ENCODE measurements around the gene CHST1. TPM values are rescaled to one million over a fixed set of nuclear protein-coding genes. Genes with fewer than 3 reads are reported as not detected.

Gene CHST1
- total RNA-seq, 2 experiments from 2014 or later = not detected

- DNase-seq (ENCODE audit: low spot score) = no peak
- Histone ChIP-seq H3K4me3 (ENCODE audit: low read depth, low read length, poor library complexity, severe bottlenecking) (no peak overlapping the region), H3K9me3 (ENCODE audit: low read length) (no peaks in the 10 kb centered on the region), H3K27ac (ENCODE audit: low read depth, low read length, poor library complexity, severe bottlenecking) (no peak overlapping the region), H2AFZ (ENCODE audit: low read length) (no peak overlapping the region), H3K79me2 (ENCODE audit: insufficient read depth, low read depth, low read length) (no peaks in the 10 kb centered on the region), H3K36me3 (ENCODE audit: insufficient read depth, low read length) (no peaks in the 10 kb centered on the region), H4K20me1 (ENCODE audit: insufficient read depth, low read length) (no peaks in the 10 kb centered on the region), H3K9me2 (ENCODE audit: insufficient read depth, low read length) (no peaks in the 10 kb centered on the region), H3K4me2 (ENCODE audit: low read length) (no peak overlapping the region), H3K4me1 (ENCODE audit: insufficient read depth, low read length, poor library complexity, severe bottlenecking) (no peaks in the 10 kb centered on the region)
- CTCF ChIA-PET (ENCODE audit: unreplicated experiment) = no interaction called here
- TF ChIP-seq, protein P1, sequence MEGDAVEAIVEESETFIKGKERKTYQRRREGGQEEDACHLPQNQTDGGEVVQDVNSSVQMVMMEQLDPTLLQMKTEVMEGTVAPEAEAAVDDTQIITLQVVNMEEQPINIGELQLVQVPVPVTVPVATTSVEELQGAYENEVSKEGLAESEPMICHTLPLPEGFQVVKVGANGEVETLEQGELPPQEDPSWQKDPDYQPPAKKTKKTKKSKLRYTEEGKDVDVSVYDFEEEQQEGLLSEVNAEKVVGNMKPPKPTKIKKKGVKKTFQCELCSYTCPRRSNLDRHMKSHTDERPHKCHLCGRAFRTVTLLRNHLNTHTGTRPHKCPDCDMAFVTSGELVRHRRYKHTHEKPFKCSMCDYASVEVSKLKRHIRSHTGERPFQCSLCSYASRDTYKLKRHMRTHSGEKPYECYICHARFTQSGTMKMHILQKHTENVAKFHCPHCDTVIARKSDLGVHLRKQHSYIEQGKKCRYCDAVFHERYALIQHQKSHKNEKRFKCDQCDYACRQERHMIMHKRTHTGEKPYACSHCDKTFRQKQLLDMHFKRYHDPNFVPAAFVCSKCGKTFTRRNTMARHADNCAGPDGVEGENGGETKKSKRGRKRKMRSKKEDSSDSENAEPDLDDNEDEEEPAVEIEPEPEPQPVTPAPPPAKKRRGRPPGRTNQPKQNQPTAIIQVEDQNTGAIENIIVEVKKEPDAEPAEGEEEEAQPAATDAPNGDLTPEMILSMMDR (conservative IDR thresholded peaks at IDR 0.05; ENCODE audit: low read length) = no peak
- TF ChIP-seq EZH2phosphoT487 (IDR thresholded peaks at IDR 0.05; ENCODE audit: borderline replicate concordance, low read depth, low read length) = no peak
- no TSS peak for BruUV-seq (replicated peaks)
- POLR2A ChIA-PET = no interaction called here
- intact Hi-C loops (cut with micrococcal nuclease; ENCODE audit: unreplicated experiment) = no loop called here
Measured at GRCh38 chr11:45609902-45610301, 55.5 kb downstream of the CHST1 start.

- H3K79me2 ChIP-seq (ENCODE audit: insufficient read depth, low read depth, low read length) = no peaks in the 10 kb centered on the region
- H3K4me3 ChIP-seq (ENCODE audit: low read depth, low read length, poor library complexity, severe bottlenecking) = no peak overlapping the region
- H3K9me3 ChIP-seq (ENCODE audit: low read length) = no peaks in the 10 kb centered on the region
Measured at GRCh38 chr11:45609337-45609736, 56.1 kb downstream of the CHST1 start.

GRCh38 chr11:45607995-45608394 lies 57.4 kb downstream of the CHST1 start:
- no peak for TF ChIP-seq EZH2phosphoT487 (IDR thresholded peaks at IDR 0.05; ENCODE audit: borderline replicate concordance, low read depth, low read length)
- TF ChIP-seq, protein P1 (conservative IDR thresholded peaks at IDR 0.05; ENCODE audit: low read length) = no peak
- no TSS peak for BruUV-seq (replicated peaks)
- Histone ChIP-seq H3K9me3 (ENCODE audit: low read length) (no peaks in the 10 kb centered on the region), H3K79me2 (ENCODE audit: insufficient read depth, low read depth, low read length) (no peaks in the 10 kb centered on the region), H4K20me1 (ENCODE audit: insufficient read depth, low read length) (no peaks in the 10 kb centered on the region), H3K27ac (ENCODE audit: low read depth, low read length, poor library complexity, severe bottlenecking) (no peak overlapping the region), H3K4me2 (ENCODE audit: low read length) (no peak overlapping the region), H3K4me3 (ENCODE audit: low read depth, low read length, poor library complexity, severe bottlenecking) (no peak overlapping the region), H3K4me1 (ENCODE audit: insufficient read depth, low read length, poor library complexity, severe bottlenecking) (no peaks in the 10 kb centered on the region), H3K36me3 (ENCODE audit: insufficient read depth, low read length) (no peaks in the 10 kb centered on the region), H3K9me2 (ENCODE audit: insufficient read depth, low read length) (no peaks in the 10 kb centered on the region), H2AFZ (ENCODE audit: low read length) (no peak overlapping the region)
- ChIA-PET POLR2A (no interaction called here), CTCF (ENCODE audit: unreplicated experiment) (no interaction called here)
- DNase-seq (ENCODE audit: low spot score) = no peak
- intact Hi-C loops (cut with micrococcal nuclease; ENCODE audit: unreplicated experiment) = no loop called here

More at GRCh38 chr11:45609337-45609736, 56.1 kb downstream of the CHST1 start:
- intact Hi-C loops (cut with micrococcal nuclease; ENCODE audit: unreplicated experiment) = no loop called here
- Histone ChIP-seq H3K4me2 (ENCODE audit: low read length) (no peak overlapping the region), H2AFZ (ENCODE audit: low read length) (no peak overlapping the region), H3K4me1 (ENCODE audit: insufficient read depth, low read length, poor library complexity, severe bottlenecking) (no peaks in the 10 kb centered on the region), H4K20me1 (ENCODE audit: insufficient read depth, low read length) (no peaks in the 10 kb centered on the region), H3K27ac (ENCODE audit: low read depth, low read length, poor library complexity, severe bottlenecking) (no peak overlapping the region), H3K9me2 (ENCODE audit: insufficient read depth, low read length) (no peaks in the 10 kb centered on the region), H3K36me3 (ENCODE audit: insufficient read depth, low read length) (no peaks in the 10 kb centered on the region)
- TF ChIP-seq, protein P1 (conservative IDR thresholded peaks at IDR 0.05; ENCODE audit: low read length) = no peak
- no peak for TF ChIP-seq EZH2phosphoT487 (IDR thresholded peaks at IDR 0.05; ENCODE audit: borderline replicate concordance, low read depth, low read length)
- POLR2A ChIA-PET = no interaction called here
- BruUV-seq (replicated peaks) = no TSS peak
- DNase-seq (ENCODE audit: low spot score) = no peak
- CTCF ChIA-PET (ENCODE audit: unreplicated experiment) = no interaction called here

All from OCI-LY7 (cell line).